ENCODE measurements around the gene MRPL55.

MRPL55 gene

DNA sequence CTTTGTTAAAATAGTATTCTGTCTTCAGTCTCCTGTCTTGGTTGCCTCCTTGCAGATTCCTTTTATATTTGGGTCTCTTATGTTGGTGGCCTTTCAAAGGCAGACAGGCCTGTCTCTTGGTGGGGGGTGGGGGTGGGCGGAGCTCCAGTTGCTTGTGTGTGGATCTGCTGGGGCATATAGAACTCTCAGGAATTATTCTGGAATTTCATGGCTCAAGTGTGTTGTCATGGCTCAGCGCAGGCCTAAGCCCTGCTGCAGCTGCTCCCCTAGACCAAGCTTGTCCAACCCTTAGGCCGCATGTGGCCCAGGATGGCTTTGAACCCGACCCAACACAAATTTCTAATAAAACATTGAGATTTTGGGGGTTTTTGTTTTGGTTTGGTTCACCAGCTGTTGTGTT, 13.9 kb downstream of the MRPL55 start:
- ATAC-seq = no peak
- TF ChIP-seq, protein P1, sequence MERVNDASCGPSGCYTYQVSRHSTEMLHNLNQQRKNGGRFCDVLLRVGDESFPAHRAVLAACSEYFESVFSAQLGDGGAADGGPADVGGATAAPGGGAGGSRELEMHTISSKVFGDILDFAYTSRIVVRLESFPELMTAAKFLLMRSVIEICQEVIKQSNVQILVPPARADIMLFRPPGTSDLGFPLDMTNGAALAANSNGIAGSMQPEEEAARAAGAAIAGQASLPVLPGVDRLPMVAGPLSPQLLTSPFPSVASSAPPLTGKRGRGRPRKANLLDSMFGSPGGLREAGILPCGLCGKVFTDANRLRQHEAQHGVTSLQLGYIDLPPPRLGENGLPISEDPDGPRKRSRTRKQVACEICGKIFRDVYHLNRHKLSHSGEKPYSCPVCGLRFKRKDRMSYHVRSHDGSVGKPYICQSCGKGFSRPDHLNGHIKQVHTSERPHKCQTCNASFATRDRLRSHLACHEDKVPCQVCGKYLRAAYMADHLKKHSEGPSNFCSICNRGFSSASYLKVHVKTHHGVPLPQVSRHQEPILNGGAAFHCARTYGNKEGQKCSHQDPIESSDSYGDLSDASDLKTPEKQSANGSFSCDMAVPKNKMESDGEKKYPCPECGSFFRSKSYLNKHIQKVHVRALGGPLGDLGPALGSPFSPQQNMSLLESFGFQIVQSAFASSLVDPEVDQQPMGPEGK (CRISPR knock-in tag; IDR thresholded peaks at IDR 0.05; ENCODE audit: borderline replicate concordance) = no peak
- TF ChIP-seq CSDC2 (CRISPR knock-in tag; IDR thresholded peaks at IDR 0.05) (no peak), ZNF565 (CRISPR knock-in tag; conservative IDR thresholded peaks at IDR 0.05; ENCODE audit: low read depth) (no peak), BACH2 (CRISPR knock-in tag; IDR thresholded peaks at IDR 0.05; ENCODE audit: borderline replicate concordance) (no peak), RARB (CRISPR knock-in tag; IDR thresholded peaks at IDR 0.05) (no peak), ZNF8 (CRISPR knock-in tag; IDR thresholded peaks at IDR 0.05) (no peak), OSR1 (CRISPR knock-in tag; IDR thresholded peaks at IDR 0.05) (no peak), PPARA (CRISPR knock-in tag; IDR thresholded peaks at IDR 0.05; ENCODE audit: borderline replicate concordance) (no peak), ZFP30 (CRISPR knock-in tag; IDR thresholded peaks at IDR 0.05) (no peak), ZNF70 (CRISPR knock-in tag; IDR thresholded peaks at IDR 0.05) (no peak), GLIS3 (CRISPR knock-in tag; IDR thresholded peaks at IDR 0.05) (no peak), TCF4 (CRISPR knock-in tag; IDR thresholded peaks at IDR 0.05; ENCODE audit: borderline replicate concordance) (no peak), ISL1 (CRISPR knock-in tag; IDR thresholded peaks at IDR 0.05) (no peak), SNAI2 (CRISPR knock-in tag; IDR thresholded peaks at IDR 0.05) (no peak)
- TF ChIP-seq, protein P2, sequence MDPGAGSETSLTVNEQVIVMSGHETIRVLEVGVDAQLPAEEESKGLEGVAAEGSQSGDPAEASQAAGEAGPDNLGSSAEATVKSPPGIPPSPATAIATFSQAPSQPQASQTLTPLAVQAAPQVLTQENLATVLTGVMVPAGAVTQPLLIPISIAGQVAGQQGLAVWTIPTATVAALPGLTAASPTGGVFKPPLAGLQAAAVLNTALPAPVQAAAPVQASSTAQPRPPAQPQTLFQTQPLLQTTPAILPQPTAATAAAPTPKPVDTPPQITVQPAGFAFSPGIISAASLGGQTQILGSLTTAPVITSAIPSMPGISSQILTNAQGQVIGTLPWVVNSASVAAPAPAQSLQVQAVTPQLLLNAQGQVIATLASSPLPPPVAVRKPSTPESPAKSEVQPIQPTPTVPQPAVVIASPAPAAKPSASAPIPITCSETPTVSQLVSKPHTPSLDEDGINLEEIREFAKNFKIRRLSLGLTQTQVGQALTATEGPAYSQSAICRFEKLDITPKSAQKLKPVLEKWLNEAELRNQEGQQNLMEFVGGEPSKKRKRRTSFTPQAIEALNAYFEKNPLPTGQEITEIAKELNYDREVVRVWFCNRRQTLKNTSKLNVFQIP (CRISPR knock-in tag; IDR thresholded peaks at IDR 0.05; ENCODE audit: borderline replicate concordance, low read depth) = no peak
- TF ChIP-seq, protein P3, sequence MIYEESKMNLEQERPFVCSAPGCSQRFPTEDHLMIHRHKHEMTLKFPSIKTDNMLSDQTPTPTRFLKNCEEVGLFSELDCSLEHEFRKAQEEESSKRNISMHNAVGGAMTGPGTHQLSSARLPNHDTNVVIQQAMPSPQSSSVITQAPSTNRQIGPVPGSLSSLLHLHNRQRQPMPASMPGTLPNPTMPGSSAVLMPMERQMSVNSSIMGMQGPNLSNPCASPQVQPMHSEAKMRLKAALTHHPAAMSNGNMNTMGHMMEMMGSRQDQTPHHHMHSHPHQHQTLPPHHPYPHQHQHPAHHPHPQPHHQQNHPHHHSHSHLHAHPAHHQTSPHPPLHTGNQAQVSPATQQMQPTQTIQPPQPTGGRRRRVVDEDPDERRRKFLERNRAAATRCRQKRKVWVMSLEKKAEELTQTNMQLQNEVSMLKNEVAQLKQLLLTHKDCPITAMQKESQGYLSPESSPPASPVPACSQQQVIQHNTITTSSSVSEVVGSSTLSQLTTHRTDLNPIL (CRISPR knock-in tag; IDR thresholded peaks at IDR 0.05; ENCODE audit: low read depth) = no peak
- TF ChIP-seq, protein P4, sequence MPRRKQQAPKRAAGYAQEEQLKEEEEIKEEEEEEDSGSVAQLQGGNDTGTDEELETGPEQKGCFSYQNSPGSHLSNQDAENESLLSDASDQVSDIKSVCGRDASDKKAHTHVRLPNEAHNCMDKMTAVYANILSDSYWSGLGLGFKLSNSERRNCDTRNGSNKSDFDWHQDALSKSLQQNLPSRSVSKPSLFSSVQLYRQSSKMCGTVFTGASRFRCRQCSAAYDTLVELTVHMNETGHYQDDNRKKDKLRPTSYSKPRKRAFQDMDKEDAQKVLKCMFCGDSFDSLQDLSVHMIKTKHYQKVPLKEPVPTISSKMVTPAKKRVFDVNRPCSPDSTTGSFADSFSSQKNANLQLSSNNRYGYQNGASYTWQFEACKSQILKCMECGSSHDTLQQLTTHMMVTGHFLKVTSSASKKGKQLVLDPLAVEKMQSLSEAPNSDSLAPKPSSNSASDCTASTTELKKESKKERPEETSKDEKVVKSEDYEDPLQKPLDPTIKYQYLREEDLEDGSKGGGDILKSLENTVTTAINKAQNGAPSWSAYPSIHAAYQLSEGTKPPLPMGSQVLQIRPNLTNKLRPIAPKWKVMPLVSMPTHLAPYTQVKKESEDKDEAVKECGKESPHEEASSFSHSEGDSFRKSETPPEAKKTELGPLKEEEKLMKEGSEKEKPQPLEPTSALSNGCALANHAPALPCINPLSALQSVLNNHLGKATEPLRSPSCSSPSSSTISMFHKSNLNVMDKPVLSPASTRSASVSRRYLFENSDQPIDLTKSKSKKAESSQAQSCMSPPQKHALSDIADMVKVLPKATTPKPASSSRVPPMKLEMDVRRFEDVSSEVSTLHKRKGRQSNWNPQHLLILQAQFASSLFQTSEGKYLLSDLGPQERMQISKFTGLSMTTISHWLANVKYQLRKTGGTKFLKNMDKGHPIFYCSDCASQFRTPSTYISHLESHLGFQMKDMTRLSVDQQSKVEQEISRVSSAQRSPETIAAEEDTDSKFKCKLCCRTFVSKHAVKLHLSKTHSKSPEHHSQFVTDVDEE (CRISPR knock-in tag; IDR thresholded peaks at IDR 0.05) = no peak

DNA sequence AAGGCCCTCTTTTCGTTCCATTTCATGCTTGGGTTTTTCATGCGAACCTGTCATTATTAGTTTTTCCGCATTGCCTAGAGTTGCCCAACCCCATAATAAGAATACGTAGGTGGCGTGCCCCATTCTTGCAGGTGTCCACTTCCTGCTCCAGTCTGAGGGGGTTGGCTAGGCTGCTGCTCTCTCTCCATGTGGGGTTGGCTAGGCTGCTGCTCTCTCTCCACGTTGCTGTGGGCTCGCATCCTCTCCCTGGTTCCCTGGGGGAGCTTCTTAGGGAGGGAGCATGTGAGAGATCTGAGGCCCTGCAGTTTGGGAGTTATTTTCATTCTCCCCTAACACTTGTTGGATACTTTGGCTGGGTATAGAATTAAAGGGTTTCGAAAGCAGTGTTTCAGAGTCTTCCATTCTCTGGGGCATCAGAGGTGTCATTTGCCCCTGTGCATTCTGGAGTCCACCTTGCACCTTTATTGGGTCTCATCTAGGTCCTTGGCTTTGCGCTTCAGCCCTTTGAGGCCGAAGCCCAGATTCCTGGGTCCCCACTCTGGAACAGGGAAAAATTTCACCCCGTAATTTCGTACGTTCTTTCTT, 14.6 kb downstream of the MRPL55 start:
- TF ChIP-seq ZNF8 (CRISPR knock-in tag; IDR thresholded peaks at IDR 0.05) (no peak), ZNF70 (CRISPR knock-in tag; IDR thresholded peaks at IDR 0.05) (no peak), ISL1 (CRISPR knock-in tag; IDR thresholded peaks at IDR 0.05) (no peak), TCF4 (CRISPR knock-in tag; IDR thresholded peaks at IDR 0.05; ENCODE audit: borderline replicate concordance) (no peak), BACH2 (CRISPR knock-in tag; IDR thresholded peaks at IDR 0.05; ENCODE audit: borderline replicate concordance) (no peak), ARNTL (CRISPR knock-in tag; IDR thresholded peaks at IDR 0.05; ENCODE audit: borderline replicate concordance, low read depth) (no peak), TOX (CRISPR knock-in tag; IDR thresholded peaks at IDR 0.05; ENCODE audit: borderline replicate concordance) (no peak), GLIS3 (CRISPR knock-in tag; IDR thresholded peaks at IDR 0.05) (no peak), ZFP30 (CRISPR knock-in tag; IDR thresholded peaks at IDR 0.05) (no peak), ESRRG (CRISPR knock-in tag; IDR thresholded peaks at IDR 0.05) (no peak), SNAI2 (CRISPR knock-in tag; IDR thresholded peaks at IDR 0.05) (no peak)
- TF ChIP-seq, protein P2 (CRISPR knock-in tag; IDR thresholded peaks at IDR 0.05; ENCODE audit: borderline replicate concordance, low read depth) = no peak
- ATAC-seq = no peak

Data from SK-N-SH treated with all-trans-retinoic acid at 6 μM for 48 hours (cell line).